NCI-H2196 treated with DMSO at 0.1 percent for 48 hours (cell line): ENCODE measurements around the gene CAMTA1.
A peak's percentile ranks its signal among the peaks of the same experiment; 100 is the strongest.

ENCODE experiments used
- DNase-seq: peaks from one replicate; lab custom pipeline; 2025; ENCODE audit not compliant: unreplicated experiment; lab: John Stamatoyannopoulos, UW

The CAMTA1 gene

DNA sequence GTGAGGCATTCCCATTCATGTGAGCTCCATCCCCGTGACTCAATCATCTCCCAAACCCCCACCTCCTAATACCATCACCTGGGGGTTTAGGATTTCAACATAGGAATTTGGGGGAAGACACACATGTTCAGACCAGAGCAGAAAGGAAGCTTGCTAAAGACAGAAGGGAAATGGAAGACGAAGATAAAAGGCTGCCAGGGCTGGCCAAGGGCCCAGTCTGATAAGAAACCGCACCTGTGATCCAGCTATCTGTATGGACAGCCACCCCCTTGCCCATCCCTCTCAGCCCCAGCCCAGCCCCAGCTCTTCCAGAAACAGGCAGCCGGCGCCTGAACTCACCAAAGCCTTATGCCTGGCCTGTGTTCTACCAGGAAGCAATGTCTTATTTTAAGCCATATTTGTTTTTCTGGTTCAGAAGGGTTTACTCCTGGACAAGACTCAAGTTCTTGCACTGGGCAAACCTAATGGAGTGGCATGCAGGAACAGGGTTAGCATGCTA is 787.4 kb downstream of the CAMTA1 start:
- peak; percentile 88 for DNase-seq

DNA sequence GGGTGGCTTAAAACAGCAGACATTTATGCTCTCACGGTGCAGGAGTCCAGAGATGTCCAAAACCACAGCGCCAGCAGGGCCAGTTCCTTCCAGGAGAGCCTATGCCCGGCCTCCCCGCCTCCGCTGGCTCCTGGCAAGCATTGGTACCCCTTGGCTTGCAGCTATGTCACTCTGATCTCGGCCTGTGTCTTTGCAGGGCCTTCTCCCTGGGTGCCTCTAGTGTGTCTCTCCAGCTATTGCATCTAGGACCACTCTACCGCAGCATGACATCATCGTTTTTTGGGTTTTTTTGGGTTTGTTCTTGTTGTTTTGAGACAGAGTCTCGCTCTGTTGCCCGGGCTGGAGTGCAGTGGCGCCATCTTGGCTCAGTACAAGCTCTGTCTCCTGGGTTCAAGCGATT is 788.2 kb downstream of the CAMTA1 start:
- DNase-seq: no peak

DNA sequence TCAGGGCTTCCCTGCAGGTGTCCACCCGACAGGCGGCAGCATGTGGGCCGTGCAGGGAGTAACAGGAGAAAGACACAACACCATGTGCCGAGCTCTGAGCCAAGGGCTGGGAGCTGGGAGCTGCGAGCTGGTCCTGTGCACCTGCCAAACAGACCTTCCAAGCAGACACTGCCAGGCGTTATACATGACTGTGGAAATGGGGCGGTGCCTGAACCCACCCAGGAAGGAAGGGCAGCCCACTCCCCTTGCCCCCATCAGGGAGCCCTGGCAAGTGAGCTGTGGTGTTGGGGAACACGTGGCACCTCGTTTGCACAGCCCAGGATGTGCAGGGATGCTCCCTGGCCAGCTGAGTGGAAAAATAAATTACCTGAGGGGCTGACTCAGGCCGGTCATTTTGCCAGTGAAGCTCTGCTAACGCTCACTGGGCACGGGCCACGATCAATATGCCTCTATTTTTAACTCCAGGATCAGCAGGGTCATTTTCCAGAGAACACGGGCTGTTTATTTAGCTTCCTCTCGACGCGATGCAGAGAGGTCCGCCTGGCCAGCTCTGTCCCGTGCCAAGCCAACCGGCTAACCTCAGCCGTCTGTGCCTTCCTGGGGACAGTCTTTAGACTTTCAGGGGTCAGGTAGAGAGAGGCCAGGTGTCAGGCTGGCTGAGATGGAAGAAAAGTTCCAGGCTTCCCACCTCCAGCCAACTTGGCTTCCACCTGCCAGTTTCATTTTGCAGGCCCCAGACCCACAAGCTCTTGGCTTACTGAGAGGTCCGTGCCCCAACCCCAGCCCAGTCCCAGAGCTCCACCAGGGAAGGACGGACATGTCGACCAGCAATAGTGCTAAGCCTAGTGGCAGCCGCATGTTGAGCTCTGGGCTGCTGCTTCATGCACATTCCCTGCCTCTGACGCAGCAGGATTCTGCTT is 789.1 kb downstream of the CAMTA1 start:
- DNase-seq: peak; percentile 84

DNA sequence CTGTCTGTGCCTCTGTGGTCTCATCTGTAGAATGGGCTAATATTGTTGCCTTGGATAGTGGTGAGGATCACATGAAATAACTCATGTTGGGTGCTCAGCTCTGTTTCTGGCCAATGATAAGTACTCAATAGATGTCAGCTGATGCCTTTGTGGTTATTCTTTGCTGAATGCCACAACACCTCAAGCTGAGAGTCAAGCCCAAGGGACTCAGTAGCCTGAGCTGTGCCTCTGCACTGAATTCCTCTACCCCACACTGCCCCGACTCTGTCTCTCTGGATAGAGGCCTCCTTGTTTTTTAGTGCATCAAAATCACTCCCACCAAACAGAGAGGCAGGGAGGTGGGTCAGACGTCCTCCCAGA is 789.8 kb downstream of the CAMTA1 start:
- no peak for DNase-seq

DNA sequence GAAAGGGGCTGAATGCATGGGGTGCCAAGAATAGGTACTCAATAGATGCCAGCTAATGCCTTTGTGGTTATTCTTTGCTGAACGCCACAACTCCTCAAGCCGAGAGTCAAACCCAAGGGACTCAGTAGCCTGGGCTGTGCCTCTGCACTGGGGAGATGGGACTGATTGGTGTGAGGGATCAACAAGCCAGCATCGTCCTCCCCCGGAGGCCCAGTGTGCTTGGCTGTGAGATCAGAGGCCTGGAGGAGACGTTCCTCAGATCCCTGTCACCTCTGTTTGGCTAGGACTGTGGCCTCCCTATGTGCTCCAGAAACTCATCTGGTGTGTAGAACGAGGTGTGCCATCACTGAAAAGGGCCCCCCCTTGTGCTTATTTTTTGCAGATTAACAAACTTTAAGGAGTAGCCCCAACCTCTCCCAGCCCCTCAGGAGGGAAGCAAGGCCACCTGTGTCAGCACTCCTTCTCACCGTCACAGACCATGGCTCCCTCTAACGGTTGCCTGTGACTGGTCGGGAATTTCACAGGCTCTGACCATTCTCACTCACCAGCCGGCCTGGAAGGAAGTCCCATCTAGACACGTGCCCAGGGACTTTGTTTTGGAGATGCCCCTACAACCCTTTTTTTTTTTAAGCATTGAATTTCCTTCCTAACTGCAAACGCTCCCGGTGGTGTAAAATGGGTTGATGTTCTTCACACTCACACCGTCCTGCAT is 791.8 kb downstream of the CAMTA1 start:
- DNase-seq: no peak

DNA sequence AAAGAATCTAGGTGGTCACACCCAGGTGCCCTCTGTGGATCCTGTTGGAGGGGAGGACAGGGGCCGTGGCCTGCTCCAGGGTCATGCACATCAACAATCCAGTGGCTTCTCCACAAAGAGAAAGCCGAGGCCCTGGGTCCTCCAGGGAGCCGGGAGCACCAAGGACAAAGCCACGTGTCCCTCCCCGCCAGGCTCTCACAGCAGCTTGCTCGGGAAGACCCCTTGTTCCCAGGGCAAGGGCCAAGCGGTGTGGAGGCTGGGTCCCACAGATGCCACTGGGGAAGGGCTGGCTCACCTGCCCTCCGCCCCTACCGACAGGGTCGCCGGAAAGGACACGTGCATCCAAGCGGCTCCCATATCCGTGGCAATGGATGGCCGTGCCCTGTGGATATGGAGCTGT is 793.0 kb downstream of the CAMTA1 start:
- no peak for DNase-seq

DNA sequence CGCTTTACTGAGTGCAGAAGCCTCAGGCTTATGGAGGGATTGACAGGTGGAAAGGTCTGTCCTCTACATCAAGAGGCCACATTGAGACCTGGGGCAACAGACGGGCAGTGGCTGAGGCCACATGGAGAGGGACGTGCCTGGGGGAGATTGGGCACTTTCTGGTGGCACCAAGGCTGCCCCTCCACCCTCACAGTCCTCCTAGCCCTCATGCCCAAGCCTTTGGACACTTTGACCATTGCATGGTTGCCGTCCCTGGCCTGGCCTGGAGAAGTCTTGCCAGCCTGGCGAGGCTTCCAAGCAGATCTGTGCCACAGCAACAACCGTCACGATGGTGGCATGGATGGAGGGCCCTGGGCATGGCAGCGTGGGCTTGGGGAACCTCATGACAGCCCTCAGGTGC is 793.8 kb downstream of the CAMTA1 start:
- DNase-seq: no peak

DNA sequence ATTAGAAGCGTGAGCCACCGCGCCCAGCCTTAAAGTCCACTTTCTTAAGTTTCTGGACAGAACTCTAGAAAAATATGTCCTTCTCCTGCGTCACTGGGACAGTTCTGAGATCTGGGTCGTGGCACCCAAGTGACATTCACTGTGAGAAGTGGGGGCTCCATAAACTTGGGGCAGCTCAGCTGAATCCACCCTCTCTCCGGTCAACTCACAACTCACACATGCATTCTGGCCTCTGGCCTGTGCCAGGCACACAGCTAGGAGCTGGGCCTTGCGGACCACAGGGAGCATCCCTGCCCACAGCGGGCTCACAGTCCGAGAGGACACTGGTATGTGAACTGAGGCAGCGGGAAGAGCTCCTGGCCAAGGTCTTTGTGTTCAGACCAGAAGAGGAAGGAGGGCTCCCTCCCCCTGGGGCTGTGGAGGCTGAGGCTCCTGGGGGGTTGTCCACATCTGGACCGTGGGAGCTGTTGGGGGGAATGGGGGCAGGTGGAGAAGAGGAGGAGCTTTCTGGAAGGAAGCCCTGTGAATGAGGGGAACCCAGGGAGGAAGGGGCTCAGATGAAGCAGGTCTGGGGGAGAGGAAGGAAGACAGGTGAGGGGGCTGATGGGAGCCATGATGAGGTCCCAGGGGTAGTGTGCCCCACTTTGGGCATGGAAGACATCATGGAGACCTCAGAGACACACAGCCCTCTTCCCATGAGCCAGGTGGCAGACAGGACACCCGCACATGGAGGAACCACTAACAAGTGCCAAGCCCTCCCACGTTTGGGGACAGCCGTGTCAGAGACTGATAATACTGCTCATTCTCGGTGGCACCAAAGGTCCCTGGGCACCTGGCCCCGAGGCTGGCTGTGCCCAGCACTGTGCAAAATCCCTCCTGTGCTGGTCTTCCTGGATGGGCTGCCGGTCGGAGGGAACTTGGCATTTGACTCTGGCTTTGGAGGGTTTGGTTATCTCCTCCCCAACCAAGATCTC is 794.9 kb downstream of the CAMTA1 start:
- no peak for DNase-seq

DNA sequence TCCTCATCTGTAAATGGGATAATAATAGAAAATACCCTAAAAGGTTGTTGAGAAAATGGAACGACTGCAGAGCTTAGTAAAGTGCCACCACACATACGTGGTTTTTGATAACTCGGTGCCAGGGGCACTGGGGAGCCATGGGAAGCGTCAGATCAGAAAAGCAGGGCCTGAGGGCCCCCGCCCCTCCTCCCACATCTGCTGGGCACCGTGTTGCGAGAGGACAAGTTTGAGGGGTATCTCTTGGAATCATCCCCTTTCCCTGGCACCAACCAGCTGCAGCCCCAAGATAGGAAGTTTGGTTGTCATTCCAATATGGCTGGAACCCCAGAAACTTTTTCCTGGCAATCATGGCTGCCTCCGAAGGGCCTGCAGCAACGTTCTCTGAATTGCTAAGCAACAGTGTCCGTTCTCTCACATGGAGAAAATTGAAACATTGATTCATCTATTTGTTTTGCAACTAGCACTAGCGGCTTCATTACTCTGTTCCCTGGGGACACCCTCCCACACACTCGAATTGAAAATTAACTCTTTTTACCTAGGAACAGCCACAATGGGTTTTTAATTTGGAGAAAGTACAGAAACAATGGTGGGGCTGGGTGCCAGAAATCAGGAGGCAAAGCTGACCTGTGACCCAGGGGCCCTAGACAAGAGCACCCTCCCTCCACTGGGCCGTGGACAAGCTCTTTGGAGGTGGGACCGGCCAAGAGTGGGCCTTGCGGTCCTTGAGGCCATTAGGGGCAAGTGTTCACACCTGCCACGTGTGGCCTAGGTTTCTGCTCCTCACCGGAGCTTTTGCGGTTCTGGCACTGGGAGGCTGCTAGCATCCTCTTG is 795.9 kb downstream of the CAMTA1 start:
- DNase-seq: no peak

DNA sequence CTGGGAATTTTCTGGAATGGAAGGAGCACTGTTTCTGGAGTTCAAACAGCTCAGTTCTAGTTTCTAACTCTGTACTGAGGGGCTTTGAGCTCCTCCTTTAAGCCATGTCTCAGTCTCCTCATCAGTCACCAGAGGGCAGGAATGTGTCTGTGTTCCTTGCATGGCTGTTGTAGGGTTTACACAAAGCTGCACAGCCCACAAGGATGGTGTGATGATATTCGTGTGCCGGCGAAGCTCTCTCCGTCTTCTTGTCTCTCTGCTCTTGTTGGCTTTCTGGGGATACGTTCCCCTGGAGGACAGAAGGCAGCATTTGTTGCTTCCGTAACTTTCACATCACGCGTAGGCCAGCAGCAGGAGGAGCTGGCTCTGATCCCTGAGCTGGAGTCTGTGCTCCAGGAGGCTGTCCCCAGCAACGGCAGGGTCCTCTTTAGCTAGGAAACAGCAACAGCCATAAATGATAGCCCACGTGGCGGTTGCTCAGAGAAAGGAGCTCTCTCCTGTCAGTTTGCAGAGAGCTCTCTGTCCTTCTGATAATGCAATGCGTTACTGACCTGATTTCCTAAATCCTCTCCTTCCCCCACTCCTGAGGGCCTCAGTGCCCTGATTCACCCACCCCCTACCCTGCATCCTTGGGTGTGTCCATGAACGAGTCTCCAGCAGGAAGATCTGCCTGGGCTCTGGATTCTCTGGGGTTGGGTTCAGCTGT is 796.7 kb downstream of the CAMTA1 start:
- DNase-seq: no peak

DNA sequence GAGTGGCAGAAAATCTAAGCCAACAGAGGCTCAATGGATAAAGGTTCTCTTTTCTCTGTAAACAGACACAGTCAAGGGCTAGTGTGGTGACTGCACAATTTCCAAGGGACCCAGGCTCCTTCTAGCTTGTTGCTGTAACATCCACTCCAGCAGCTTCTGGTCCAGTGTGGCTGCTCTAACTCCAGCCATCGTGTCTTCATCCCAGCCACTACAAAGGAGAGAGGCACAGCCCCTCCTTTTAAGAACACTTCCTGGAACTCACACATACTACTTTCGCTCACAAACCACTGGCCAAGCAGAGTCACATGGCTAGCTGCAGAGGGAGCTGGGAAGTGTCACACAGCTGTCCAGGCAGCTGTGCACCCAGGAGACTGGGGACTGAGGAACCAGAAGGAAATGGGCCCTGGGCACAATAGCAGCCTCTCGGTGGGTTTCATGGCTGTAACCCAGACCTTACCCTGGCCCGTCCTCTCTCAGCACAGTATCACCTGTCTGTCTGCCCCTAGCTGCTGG is 797.3 kb downstream of the CAMTA1 start:
- DNase-seq: no peak

DNA sequence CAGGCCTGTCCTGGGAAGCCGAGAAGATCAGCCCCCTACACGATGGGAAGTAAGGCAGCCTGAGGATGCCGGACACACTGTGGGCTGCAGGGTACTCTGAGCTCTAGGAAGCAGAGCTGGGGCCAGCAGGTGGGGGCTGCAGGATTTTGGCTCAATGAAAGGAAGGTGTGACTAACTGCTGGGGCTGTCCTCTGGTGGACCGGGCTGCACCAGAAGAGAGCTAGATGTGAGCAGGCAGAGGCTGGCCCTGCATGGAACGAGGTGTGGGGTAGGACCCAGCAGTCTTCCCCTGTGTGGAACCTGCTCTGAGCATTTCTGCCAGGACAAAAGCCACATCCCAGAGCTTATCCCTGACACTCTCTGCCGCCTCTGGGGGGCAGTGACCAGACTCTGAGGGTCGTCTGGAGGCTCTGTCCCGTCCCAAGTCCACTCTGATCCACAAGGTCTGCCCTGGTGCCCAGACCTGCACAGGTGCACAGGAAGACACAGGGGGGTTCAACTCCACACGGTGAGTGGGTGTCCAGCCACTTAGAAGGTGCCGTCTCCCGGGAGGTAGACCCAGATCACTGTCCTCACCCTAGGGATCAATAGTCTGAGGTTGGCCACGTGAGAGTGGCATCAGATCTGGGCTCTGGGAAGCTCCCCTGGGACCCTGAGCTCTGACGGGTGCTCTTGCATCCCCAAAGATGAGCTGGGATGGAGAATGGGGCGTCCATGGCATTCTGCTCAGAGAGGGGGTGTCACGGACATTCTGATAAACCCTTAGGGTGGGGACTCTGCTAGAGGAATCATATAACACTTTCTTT is 798.2 kb downstream of the CAMTA1 start:
- DNase-seq: no peak

DNA sequence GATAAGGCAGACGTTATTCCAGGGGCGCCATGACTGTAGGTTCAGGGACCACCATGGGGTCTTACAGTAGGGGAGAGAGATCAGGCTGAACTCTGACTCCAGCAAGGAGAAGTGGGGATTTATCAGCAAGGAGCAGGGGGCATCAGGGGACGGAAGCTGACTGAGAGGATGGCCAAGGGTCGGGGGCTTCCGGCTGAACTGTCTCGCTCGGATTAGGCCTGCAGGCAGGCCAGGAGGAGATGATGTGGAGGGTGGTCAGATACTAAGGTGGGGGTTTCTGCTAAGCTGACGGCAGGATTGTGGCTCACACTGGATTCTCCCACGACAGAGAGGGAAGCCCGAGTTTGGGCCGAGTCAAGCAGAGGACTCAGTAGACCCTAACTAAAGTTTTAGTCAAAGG is 798.9 kb downstream of the CAMTA1 start:
- no peak for DNase-seq

DNA sequence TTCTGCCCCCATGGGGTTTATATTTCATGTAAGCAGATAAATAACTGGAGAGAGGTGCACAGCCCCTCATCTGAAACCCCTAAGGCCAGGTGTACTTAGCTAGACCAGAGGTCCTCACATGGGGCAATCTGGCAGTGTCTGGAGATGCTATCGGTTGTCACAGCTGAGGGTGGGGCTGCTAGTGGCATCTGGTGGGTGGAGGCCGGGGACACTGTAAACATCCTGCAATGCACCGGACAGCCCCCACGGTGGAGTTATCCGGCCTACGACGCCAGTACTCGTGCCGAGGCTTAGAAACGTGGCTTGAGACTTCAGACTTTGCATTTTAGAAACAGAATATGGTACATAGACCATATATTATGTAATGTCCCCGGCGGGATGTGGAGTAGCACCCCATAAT is 799.4 kb downstream of the CAMTA1 start:
- DNase-seq: no peak

DNA sequence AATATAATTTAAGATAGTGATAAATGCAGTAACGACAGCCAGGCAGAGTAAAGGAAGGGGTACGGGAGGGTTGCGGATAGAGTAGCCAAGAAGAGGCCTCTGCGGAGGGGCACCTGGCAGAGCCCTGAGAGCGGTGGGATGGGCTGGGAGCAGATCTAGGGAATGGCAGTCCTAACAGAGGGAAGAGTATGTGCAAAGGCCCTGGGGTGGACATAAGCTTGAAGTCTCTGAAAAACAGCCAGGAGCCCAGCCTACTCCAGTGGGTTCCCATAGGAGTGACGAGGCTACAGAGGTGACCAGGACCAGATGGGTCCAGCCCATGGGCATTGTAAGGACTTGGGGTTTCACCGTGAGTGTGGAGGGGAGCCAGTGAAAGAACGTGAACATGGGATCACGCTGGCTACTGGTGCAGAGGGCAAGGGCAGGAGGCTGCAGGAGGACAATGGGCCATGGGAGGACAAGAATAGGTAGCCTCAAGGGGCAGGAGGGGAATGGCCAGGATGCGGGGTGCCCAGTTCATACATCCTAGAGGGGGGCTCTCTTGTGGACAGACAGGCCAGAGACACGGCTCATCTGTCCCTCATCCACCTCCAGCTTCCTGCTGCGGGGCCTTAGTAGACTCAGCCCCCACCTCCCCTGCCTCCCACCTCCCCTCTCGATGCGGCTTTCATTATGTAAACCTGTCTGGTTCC is 800.1 kb downstream of the CAMTA1 start:
- DNase-seq: no peak

DNA sequence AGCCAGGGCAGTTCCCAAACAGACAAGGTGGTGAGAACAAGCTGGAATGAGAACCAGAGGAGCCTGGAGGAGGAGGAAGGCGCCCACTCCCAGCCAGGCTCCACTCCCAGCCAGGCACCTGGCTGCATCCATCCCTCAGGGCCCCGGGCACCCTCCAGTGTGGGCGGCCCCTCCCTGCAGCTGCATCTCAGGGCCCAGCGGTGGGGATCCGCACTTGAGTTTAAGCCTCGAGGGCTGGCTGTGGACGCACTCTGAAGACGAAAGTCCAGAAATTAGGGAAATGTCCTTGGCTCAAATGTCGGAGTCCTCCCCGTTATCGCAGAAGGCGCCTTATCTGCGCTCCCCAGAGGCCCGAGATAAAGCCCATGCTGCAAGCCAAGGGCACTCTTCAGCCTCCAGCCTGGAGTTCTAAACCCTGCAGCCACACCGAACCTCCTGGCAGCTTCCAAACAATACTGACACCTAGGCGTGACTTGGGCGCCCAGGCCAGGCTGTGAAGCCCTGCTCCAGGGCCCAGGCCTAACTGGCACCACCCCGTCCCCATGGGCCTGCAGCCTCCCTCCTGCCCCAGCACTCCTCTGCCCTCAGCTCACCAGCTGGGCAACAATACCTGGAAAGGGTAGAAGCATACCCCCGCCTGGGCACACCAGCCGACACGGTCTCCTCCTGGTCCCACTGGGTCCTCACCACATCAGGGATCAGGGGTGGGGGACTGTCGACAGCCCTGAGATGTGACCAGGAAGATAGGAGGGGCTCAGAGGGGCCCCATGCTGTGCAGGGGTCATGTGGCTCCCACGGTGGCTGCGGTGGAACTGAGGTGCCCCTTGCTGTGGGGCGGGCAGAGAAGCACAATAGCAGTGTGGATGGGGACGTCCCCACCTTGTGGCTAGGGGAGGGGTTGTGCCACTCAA is 801.0 kb downstream of the CAMTA1 start:
- DNase-seq: no peak
